Measurements from ENCODE around the gene ST3GAL4. TPM values are rescaled to one million over a fixed set of nuclear protein-coding genes. Genes with fewer than 3 reads are reported as not detected.

ST3GAL4 gene
- total RNA-seq, 1 donor from 2014 or later: 61.4 TPM

GRCh38 chr11:126407682-126408288 lies 52.3 kb downstream of the ST3GAL4 start:
- Histone ChIP-seq H3K27ac (no peak overlapping the region), H3K36me3 (peaks cover 24 to 29% of the 10 kb centered on the region in 2 donors), H3K4me3 (no peak overlapping the region), H3K27me3 (no peaks in the 10 kb centered on the region), H3K4me1 (no peaks in the 10 kb centered on the region), H3K9me3 (no peaks in the 10 kb centered on the region)
- no peak for DNase-seq (ENCODE audit: low spot score in 2 of 2)
- no peak for TF ChIP-seq CTCF (IDR thresholded peaks at IDR 0.05)
- intact Hi-C loops (cut with DNase I): no loop called here

- intact Hi-C loops (cut with DNase I): no loop called here
- no peaks in the 10 kb centered on the region for H3K9me3 ChIP-seq
- no peak for DNase-seq (ENCODE audit: low spot score in 2 of 2)
- H3K27ac ChIP-seq: no peak overlapping the region
- TF ChIP-seq CTCF (IDR thresholded peaks at IDR 0.05): no peak
- H3K27me3 ChIP-seq: no peaks in the 10 kb centered on the region
- H3K4me1 ChIP-seq: no peaks in the 10 kb centered on the region
- H3K4me3 ChIP-seq: no peak overlapping the region
- peaks cover 29 to 30% of the 10 kb centered on the region in 2 donors for H3K36me3 ChIP-seq
Measured at GRCh38 chr11:126408496-126408895, 53.0 kb downstream of the ST3GAL4 start.

GRCh38 chr11:126408901-126409619 lies 53.6 kb downstream of the ST3GAL4 start:
- no peak for DNase-seq (ENCODE audit: low spot score in 2 of 2)
- Histone ChIP-seq H3K36me3 (peaks cover 29 to 31% of the 10 kb centered on the region in 2 donors), H3K27me3 (no peaks in the 10 kb centered on the region), H3K4me3 (no peak overlapping the region), H3K4me1 (peaks cover under 1 to 4% of the 10 kb centered on the region in 2 donors), H3K27ac (no peak overlapping the region), H3K9me3 (no peaks in the 10 kb centered on the region)
- intact Hi-C loops (cut with DNase I): no loop called here
- no peak for TF ChIP-seq CTCF (IDR thresholded peaks at IDR 0.05)

- no peaks in the 10 kb centered on the region for H3K27me3 ChIP-seq
- H3K36me3 ChIP-seq: peaks cover 29 to 31% of the 10 kb centered on the region in 2 donors
- no peaks in the 10 kb centered on the region for H3K9me3 ChIP-seq
- peaks cover 6 to 9% of the 10 kb centered on the region in 2 donors for H3K4me1 ChIP-seq
- H3K27ac ChIP-seq: no peak overlapping the region
- no peak overlapping the region for H3K4me3 ChIP-seq
- TF ChIP-seq CTCF (IDR thresholded peaks at IDR 0.05): no peak
- intact Hi-C loops (cut with DNase I): no loop called here
- no peak for DNase-seq (ENCODE audit: low spot score in 2 of 2)
Measured at GRCh38 chr11:126409620-126409985, 54.1 kb downstream of the ST3GAL4 start.

- peaks cover 29 to 31% of the 10 kb centered on the region in 2 donors for H3K36me3 ChIP-seq
- no peak for TF ChIP-seq CTCF (IDR thresholded peaks at IDR 0.05)
- peaks cover 14 to 19% of the 10 kb centered on the region in 2 donors for H3K4me1 ChIP-seq
- H3K27ac ChIP-seq: peak overlapping the region in 1 of 2 donors; percentile 35
- no peak for DNase-seq (ENCODE audit: low spot score in 2 of 2)
- intact Hi-C loops (cut with DNase I): no loop called here
- no peaks in the 10 kb centered on the region for H3K9me3 ChIP-seq
- H3K27me3 ChIP-seq: no peaks in the 10 kb centered on the region
- no peak overlapping the region for H3K4me3 ChIP-seq
Measured at GRCh38 chr11:126410649-126411048, 55.2 kb downstream of the ST3GAL4 start.

Measured in ascending aorta (tissue), 2 donors.